Stimulated activated CD8-positive, alpha-beta memory T cell treated with anti-CD3 and anti-CD28 coated beads, Interleukin-7, amount 100 ng/mL, for 48 hours (primary cell): Measurements from ENCODE around the gene BCL11B.

ENCODE experiments used
- DNase-seq, 2 donors: peaks; one replicate each; pipeline ENCODE4 v3.0.0-alpha.2; 2020; ENCODE audit warnings: low read depth in 1 of 2; ENCODE audit errors: extremely low read depth in 1 of 2

The BCL11B gene

DNA sequence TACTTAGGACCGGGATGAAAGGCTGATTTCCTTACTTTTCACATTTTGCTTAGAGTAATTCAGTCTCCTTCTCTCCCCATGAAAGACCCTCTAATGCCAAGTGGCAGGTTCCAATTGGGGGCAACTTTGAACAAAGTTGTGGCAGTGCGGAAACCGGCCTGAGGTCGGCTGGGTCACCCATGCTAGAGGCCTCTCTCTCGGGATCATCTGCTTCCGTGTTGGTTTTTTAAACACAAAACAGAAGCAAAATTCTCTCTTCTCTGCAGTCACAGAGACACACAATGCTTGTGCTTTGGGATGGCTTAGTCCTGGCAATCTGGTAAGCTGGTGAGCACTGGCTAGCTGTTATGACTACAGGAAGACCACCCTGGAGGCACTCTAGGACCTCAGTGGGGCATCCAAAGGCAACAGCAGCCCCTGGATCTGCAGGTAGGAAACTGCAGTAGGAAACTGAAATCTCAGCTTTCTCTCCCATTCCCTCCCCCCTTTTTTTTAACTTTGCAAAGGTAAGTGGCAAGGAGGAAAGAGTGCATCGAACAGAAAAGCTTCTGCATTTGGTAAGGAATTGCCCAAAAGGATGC, 102.1 kb downstream of the BCL11B start:
- no peak for DNase-seq

DNA sequence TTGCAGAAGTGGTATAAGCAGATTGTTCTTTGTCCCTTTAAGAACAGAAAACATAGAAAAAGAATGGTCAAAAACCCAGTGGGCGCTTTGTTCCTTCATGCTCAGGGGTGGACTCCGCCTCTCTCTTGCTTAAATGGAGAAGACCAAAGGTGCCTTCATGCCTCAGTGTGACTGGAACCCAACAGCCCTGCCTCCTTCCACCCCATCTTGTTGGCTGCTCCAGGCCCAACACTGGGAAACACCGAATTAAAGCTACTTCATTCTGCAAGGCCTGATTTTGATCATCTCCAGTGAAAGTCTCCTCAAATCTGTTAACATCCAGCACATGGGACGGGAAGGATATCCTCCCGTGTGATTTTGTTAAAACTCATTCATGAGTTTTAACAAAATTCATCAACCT, 103.7 kb downstream of the BCL11B start:
- no peak for DNase-seq

DNA sequence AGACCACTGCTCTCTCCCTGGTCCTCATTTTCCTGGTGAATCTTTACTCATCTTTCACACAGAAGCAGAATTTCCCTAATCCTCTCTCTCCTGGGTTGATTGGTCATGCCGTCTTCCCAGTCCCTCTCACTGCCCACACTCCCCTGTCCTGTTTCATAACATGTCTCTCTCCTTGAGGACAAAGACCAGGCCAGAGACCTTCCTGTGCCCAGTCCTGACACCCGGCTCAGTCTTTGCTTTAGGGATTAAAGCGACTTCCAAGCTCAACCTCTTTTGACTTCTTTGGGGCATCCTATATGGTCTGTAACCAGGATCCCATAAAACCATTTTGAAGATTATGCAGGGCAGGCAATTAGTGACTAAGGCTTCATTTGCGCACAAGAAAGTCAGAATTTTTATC, 105.5 kb downstream of the BCL11B start:
- DNase-seq: no peak

DNA sequence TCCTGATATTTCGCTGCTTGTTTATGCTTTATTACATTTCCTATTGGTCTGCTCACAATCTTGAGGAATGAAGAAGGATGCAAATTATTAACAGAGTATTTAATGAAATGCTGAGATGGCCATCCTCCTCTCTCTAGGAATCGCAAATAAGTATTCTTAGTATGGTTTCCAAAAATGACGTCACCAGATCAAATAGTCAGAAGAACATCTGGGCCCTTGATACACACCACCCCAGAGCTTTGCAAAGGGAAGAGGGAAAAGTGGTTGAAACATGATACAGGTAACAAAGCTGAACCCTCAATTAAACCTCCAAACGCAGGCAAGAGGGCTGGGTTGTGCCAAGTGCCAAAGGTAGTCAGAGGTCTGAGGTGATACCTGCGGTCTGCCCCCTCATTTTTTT, 107.3 kb downstream of the BCL11B start:
- DNase-seq: no peak

DNA sequence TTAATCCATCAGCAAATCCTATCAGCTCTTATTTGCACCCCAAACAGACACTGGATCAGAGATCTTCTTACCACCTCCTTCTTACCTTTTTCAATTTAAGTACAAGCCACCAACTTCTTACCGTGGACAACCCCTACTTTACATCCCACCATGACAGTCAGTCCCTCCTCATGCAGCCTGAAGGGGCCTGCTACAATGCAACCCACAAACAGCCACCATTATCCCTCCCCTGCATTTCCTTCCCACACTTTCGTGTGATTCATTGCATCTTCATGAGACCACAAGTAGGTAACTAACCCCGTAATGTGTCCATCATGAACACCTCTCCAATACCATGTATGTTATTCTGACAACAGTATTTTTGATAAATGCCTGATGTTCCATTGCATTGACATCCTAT, 108.6 kb downstream of the BCL11B start:
- no peak for DNase-seq

DNA sequence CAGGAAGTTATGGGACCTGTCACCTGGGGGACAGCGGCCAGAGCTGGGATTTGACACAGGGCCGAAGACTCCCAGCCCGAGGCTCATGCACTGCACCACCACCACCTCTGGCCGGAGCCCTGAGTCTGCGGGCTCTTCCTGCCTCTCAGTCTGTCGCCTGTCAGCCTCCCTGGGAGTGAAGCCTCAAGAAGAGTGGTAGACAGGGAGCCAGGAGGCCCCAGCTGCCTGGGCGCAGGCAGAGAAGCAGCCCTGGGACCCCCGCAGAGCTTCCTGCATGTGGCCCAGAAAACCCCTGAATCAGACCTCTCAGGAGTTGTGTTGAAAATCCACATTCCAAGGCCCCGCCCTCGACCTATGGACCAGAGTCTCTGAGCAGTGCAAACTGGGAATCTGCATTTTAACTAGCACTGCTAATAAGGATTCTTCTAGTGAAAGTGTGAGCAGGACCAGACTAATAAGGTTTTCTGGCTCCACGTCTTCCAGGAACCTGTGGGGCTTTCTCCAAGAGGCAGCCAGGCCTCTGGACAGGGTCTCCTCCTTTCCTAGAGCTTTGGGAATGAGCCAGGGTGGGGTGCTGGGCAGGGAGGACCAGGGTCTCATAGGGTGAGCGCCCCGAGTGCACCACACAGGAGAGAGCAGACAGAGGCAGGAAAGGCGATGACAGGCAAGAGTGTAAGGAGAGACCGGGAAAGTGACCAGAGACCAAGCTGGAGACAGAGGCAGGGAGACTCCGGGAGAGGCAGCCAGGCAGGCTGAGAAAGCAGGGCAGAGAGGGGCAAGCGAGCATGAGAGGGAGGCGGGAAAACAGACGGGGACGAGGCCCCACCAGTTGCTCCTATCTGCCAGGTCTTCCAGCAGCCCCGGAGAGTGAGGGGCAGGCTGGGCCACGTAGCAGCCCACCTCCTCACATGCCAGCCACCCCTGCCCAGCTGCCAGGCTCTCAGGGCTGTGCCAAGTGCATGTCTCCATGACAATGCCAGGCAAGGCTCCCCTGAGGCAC, 112.4 kb downstream of the BCL11B start:
- no peak for DNase-seq

DNA sequence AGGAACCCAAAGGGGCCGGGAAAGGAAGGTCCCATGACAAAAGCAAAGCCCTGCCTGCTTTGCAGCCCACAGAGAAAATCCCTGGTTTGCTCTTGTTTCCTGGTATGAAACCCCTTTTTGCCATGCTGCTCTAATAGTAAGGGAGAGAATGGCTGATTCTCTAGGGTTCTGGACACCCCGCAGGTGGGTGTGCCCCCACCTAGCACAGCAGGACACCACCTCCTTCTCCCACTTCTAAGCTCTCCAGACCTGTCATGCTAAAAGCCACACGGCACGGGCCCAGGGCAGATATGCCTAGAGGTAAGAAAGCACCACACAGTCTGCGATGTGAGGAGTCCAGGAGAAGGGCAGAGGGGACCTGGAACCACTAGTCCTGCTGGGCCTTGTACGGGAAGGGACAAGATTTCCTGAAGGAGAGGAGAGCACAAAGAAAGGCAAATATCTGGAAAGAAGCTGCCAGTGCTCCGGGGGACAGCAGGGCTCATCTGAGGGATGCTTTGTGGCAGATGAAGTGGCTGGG, 113.3 kb downstream of the BCL11B start:
- DNase-seq: no peak

DNA sequence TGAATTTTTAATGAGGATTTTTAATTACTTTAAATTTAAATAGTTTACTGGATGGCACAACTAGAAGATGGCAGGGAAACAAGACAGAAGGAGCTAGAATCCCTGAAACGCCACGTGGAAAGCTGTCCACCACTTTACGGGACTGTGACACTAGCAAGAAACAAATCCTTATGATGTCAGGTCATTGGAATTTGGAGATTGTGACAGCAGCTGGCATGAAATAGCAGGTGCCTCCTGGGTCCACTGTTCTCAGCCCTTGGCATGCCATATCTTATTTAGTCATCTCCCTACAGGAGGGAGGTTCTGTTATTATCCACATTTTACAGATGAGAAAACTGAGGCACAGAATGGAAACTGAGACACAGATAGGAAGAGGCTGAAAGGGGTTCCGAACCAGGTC, 113.8 kb downstream of the BCL11B start:
- DNase-seq: no peak

DNA sequence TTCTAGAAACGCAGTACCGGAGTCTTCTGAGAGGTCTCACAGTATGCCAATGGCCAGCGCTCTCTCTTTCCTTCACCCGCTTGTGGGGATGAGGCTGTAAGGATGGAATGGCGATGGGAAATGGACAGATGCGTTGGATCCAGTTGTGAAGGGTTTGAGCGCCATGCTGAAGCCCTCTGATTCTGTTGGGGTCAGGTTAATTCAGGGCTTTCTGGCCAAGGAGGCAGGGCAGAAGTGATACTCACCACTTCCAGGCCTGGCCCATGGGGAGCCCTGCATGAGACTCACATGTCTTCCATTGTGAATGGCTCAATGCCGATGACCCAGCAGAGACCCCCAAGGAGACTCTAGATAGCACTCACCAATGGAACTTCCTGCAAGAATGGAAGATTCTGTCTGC, 114.3 kb downstream of the BCL11B start:
- DNase-seq: no peak

DNA sequence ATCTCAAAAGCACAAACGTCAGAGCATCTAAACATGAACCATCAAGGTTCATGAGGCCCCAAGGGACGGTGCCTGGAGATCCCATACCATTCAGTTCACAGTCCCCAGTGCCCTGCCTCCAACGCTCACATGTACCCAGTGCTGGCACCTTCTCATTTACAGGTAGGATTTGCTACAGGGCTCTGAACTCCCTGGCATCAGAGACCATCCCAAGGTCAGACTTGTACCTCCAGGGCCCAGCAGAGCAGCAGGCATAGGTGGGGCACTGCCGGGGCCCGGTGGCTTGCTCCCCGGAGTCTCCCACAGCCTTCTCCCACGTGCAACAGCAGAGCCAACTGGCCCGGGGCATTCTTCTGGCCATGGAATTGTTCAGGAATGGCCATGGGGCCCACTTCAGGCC, 114.8 kb downstream of the BCL11B start:
- no peak for DNase-seq

DNA sequence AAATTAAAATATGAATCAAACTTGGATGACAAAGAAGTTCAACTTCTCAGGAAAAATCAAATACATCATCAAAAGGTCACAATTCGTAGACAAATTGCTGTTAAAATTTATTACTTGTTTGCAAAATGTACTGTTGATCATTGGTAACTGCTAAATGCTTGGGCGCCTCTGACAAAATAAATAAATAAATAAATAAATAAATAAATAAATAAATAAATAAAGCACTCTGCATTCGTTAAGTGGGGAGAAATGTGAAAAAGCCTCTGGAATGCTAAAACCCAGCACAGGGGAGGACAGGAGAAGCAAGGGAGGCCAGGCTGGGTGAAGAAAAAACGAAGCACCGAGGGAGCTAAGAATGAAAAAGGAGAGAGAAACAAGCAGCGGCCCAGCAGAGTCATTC, 115.2 kb downstream of the BCL11B start:
- DNase-seq: no peak

DNA sequence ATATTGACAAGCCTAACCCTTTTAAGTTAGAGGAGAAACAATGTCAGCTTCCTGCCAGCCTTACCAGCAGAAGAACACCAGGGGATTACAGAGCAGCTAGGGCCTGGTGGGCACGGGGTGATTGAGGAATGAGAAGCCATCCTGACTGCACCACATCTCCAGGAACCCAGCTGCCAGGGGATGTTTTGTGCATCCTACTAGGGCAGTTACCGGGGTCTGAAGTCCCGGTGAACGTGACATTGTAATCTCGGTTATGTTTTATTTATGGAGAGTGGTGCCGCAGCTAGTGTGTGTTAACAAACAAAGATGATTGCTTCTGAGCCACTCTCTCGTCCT, 115.9 kb downstream of the BCL11B start:
- DNase-seq: no peak

DNA sequence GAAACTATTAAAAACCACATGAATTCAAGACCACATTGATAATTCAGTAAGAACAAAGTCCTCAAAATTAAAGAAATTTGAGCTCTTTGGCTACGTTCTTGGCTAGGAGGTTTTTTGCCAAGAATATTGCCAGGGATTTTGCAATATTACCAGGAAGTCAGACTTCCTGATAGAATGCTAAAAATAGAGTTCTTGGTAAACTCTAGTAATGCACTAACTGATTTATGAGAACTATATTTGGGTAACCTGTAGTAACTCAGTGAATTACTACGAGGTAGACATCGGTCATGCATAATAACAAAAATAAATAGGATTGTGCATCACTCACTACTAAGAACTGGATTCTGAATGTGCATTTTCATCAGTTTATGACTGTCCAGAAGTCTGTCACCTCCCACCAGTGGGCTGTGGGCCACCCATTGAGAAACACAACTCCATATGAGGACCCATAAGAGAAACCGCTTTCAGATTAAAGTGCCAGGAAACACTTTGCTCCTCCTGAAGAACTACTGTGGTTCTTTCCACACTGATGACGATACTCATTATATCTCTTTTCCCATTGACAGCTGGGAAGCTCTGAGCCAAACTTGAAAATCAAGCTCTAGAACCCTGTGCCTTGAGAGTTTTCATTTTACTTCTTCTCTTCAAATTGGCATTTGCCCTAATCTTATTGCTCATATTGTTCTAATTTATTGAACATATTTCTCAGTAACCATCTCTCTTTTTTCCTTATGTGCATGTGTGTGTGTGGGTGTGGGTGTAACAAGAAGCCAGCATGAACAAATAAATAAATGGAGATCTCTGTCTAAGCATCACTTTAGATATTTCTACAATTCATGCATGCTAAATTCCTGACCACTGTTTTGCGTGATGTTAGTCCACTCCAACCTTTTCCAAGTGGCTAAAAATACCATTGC, 116.6 kb downstream of the BCL11B start:
- DNase-seq: no peak

DNA sequence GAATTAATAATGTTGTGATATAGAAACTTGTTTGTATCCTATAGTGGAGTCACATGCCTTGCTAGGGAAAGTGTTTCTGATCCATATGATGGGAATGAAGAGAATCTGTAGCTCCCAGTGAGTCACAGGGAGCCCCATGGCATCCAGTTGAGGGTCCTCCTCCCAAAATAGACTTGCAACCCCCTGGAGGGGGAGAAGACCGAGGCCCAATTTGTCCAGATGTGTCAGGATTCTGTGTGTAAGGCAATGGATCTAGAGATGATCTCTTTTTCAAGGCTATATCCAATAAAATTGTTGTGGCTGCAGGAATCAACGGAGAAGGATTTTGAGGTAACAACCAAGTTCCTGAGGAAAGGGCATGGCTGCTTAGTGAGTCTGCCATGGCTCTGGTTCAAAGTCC, 121.8 kb downstream of the BCL11B start:
- DNase-seq: no peak

DNA sequence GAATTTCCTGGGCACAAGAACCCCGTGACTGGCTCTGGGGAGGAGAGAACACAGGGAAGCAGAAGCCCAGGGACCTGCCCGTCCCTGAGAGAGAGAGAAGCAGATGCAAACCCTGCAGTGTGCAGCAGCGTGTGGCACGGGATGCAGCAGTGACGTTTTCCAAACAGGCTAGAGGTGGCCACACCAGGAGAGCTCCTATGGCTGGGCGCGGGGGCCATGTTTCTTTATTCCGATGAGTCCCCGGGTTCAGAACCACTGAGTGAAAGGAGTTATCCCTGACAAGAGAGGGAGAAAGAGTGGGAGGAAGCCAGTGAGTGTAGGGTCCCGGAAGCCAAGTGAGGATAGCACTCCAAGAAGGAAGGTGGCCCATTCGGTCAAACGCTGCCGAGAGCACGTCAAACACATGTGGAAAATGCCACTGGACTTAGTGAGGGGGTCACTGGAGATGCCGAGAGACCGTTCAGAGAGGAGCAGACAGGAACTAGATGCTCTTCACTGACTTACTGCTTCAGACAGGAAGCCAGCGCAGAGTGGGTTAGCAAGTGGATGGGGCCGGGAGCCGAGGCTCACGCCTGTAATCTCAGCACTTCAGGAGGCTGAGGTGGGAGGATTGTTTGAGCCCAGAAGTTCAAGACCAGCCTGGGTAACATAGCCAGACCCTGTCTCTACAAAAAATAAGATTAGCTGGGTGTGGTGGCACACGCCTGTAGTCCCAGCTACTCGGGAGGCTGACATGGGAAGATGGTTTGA, 123.0 kb downstream of the BCL11B start:
- no peak for DNase-seq

DNA sequence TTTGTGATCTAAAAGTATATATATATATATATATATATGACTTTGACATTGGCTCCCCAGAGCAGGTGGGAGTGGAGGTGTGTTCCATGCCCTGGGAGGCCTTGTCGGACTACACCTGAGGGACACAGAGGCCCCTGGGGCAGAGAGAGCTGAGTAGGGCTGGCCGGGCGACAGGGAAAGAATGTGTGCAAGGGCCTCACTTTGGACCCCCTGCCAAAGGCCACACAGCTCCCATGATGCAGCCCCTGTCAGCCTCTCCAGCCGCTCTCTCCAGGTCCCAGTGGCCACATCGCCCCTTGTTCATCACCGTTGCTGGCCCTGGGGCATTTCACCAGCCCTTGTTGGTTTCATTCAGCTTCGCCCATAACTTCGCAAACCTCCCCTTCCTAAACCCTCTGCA, 123.9 kb downstream of the BCL11B start:
- no peak for DNase-seq

DNA sequence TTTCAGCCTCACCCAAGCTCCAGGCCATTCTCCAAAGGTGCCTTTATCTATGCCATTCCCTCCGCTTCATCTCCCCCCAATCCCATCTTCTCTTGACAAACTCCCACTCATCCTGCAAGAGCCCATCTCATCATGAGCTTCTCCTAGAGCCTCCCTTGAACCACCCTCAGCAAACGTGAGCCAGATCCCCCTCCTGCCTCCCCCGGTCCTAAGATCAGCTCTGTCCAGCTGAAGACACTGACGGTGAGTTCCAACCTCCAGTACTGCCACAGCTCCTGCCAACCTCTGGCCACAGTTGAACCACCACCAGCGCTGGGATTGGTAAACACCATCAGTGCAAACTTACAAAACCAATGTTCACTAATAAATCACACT, 124.6 kb downstream of the BCL11B start:
- DNase-seq: no peak

DNA sequence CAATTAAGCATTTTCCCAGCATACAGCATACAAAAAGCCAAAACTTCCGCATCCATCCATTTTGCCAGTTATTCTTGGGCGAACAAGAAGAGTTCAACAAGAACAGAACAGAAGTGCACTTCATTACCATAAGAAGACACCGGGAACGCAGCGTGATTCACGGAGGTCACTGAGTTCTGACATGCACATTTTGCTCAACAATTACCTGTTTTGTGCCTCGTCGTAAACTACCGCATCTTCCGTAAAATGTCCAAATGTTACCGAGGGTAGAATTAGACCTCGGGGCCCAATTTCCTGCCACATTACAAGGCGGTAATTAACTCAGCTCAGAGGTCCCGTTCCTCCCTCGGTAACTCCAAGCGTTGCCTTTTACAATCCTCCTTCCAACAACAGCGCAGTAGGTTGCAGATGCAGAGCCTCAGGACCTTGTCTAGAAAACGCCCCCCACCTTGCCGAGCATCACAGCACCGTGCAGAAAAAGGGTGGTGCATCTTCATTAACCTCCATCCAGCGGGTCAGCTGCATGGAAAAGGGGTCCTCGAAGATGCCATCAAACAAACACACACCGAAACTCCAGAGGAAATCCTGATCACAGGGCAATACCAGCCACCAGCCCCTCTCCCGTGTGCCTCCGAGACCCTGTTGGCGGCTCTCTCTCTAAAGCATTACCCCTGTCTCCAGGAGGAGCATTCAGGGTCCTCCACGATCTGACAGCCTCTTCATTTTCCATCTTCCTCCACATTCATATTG, 125.2 kb downstream of the BCL11B start:
- no peak for DNase-seq

DNA sequence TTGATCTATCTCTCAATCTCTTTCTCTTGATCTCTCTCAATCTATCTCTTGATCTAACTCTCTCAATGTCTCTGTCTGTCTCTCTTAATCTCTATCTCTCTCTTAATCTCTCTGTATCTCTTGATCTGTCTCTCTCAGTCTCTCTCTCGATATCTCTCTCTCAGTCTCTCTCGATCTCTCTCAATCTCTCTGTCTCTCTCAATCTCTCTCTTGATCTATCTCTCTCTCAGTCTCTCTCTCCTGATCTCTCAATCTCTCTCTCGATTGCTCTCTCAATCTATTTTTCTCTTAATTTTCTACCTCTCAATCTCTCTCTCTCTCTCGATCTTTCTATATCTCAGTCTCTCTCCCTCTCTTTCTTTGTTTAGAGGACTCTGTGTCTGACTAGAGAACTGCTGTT, 126.7 kb downstream of the BCL11B start:
- DNase-seq: no peak

DNA sequence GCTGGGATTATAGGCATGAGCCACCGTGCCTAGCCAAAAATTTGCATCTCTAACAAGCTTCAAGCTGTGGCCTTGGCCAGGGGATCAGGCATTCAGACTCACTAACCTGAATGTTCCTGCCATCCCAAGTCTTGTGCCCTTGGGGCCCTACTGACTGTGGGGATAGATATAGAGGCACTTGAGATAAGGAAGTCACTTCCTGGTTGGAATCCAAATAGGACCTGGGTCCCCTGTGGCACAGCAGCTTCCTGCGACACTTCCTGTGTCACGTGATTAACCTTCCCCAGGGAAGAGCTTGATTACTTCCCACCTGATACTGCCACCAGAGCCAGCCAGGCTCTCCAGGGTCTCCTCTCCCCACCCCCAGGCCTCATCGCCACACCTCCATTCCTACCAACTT, 128.2 kb downstream of the BCL11B start:
- no peak for DNase-seq
